Kidney epithelial cell (primary cell): ENCODE measurements around the gene STYXL2. TPM values are rescaled to one million over a fixed set of nuclear protein-coding genes. Genes with fewer than 3 reads are reported as not detected.

Source experiments
- DNase-seq: peaks from one replicate; pipeline ENCODE4 v3.0.0-alpha.2; 2010; ENCODE audit warnings: low read depth
- H3K27me3 ChIP-seq: 2 replicates; pipeline ENCODE4 v1.6.0; 2011; ENCODE audit warnings: low read length; ENCODE audit not compliant: control insufficient read depth, insufficient read depth
- H3K36me3 ChIP-seq: 2 replicates; pipeline ENCODE4 v1.5.1; 2011; ENCODE audit warnings: low read length; ENCODE audit not compliant: control insufficient read depth, insufficient read depth
- H3K4me3 ChIP-seq: 2 replicates; pipeline ENCODE4 v1.5.1; 2011; ENCODE audit warnings: low read depth, mild to moderate bottlenecking, control low read depth, low read length
- CTCF ChIP-seq: IDR thresholded peaks from 2 replicates; pipeline ENCODE4 v1.5.1; 2011; ENCODE audit warnings: mild to moderate bottlenecking, moderate library complexity, low read length, control low read depth, inconsistent platforms; ENCODE audit not compliant: insufficient read depth, poor library complexity, severe bottlenecking
- total RNA-seq: library from RNA; depleted of rRNA; stranded (reverse); fragments of >200 nt; gene quantifications from 2 replicates; pipeline ENCODE4 v1.2.3, GENCODE V29; 2015

Gene STYXL2
- total RNA-seq, 1 donor from 2014 or later, result not detected

- DNase-seq, result no peak
- no peak for TF ChIP-seq CTCF
- Histone ChIP-seq H3K4me3 (no peak overlapping the region), H3K36me3 (no peaks in the 10 kb centered on the region), H3K27me3 (no peaks in the 10 kb centered on the region)
Observed at GRCh38 chr1:167119696-167120095, 25.8 kb downstream of the STYXL2 start.

- no peak for TF ChIP-seq CTCF
- Histone ChIP-seq H3K36me3 (no peaks in the 10 kb centered on the region), H3K27me3 (peaks cover 2% of the 10 kb centered on the region), H3K4me3 (peak overlapping the region; percentile 44)
- DNase-seq, result no peak
Observed at GRCh38 chr1:167120899-167121298, 27.0 kb downstream of the STYXL2 start.

- DNase-seq, result no peak
- H3K4me3 ChIP-seq, result peak overlapping the region; percentile 44
- TF ChIP-seq CTCF, result no peak
- no peaks in the 10 kb centered on the region for H3K36me3 ChIP-seq
- H3K27me3 ChIP-seq, result peaks cover 5% of the 10 kb centered on the region
Observed at GRCh38 chr1:167121375-167122120, 27.7 kb downstream of the STYXL2 start.

GRCh38 chr1:167122121-167122480 is 28.2 kb downstream of the STYXL2 start:
- no peaks in the 10 kb centered on the region for H3K36me3 ChIP-seq
- no peak for TF ChIP-seq CTCF
- peaks cover 10% of the 10 kb centered on the region for H3K27me3 ChIP-seq
- no peak overlapping the region for H3K4me3 ChIP-seq
- no peak for DNase-seq

GRCh38 chr1:167122568-167122967 is 28.7 kb downstream of the STYXL2 start:
- Histone ChIP-seq H3K36me3 (no peaks in the 10 kb centered on the region), H3K27me3 (peaks cover 14% of the 10 kb centered on the region), H3K4me3 (no peak overlapping the region)
- no peak for TF ChIP-seq CTCF
- DNase-seq, result no peak

GRCh38 chr1:167126317-167126716 is 32.4 kb downstream of the STYXL2 start:
- Histone ChIP-seq H3K27me3 (peaks cover 18% of the 10 kb centered on the region), H3K4me3 (no peak overlapping the region), H3K36me3 (no peaks in the 10 kb centered on the region)
- no peak for DNase-seq
- TF ChIP-seq CTCF, result no peak
